ENCODE data around the gene NTM. TPM values are rescaled to one million over a fixed set of nuclear protein-coding genes. Genes with fewer than 3 reads are reported as not detected.

Gene NTM
- total RNA-seq, 1 experiment from 2014 or later = 16.4 TPM

DNA sequence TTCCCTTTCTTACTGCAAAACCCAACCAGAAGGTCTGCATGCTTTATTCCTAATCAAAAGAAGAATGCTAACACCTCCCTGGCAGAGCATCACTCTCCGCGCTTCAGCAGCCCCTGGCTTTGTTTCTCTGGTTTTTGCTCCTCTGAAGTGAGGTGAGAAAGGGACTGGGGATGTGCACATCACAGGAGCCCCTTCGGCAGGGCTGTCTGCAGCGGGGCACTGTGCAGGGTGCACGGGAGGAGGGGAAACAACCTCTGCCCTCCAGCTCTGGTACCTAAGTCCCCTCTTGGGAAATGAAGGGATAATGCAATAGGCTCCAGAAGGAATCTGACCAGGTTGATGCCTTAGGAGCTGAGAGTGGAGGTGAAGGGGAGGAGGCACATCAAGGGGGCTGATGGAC is 312.7 kb downstream of the NTM start:
- DNase-seq (ENCODE audit: low spot score) (no peak), ATAC-seq (no peak)
- POLR2A ChIA-PET = no interaction called here
- H3K27ac Mint-ChIP-seq = no peak overlapping the region
- TF ChIP-seq, protein P1, sequence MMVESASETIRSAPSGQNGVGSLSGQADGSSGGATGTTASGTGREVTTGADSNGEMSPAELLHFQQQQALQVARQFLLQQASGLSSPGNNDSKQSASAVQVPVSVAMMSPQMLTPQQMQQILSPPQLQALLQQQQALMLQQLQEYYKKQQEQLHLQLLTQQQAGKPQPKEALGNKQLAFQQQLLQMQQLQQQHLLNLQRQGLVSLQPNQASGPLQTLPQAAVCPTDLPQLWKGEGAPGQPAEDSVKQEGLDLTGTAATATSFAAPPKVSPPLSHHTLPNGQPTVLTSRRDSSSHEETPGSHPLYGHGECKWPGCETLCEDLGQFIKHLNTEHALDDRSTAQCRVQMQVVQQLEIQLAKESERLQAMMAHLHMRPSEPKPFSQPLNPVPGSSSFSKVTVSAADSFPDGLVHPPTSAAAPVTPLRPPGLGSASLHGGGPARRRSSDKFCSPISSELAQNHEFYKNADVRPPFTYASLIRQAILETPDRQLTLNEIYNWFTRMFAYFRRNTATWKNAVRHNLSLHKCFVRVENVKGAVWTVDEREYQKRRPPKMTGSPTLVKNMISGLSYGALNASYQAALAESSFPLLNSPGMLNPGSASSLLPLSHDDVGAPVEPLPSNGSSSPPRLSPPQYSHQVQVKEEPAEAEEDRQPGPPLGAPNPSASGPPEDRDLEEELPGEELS (CRISPR knock-in tag; IDR thresholded peaks at IDR 0.05) = no peak
- TF ChIP-seq NFATC4 (CRISPR knock-in tag; IDR thresholded peaks at IDR 0.05) (no peak), TCF7 (CRISPR knock-in tag; IDR thresholded peaks at IDR 0.05; ENCODE audit: low read depth) (no peak), ZNF416 (CRISPR knock-in tag; IDR thresholded peaks at IDR 0.05) (no peak), ZNF121 (CRISPR knock-in tag; IDR thresholded peaks at IDR 0.05) (no peak), CREB1 (CRISPR knock-in tag; IDR thresholded peaks at IDR 0.05) (no peak), GTF2I (CRISPR knock-in tag; conservative IDR thresholded peaks at IDR 0.05) (no peak)
- TF ChIP-seq, protein P2, sequence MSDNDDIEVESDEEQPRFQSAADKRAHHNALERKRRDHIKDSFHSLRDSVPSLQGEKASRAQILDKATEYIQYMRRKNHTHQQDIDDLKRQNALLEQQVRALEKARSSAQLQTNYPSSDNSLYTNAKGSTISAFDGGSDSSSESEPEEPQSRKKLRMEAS (CRISPR knock-in tag; IDR thresholded peaks at IDR 0.05) = no peak
- TF ChIP-seq, protein P3, sequence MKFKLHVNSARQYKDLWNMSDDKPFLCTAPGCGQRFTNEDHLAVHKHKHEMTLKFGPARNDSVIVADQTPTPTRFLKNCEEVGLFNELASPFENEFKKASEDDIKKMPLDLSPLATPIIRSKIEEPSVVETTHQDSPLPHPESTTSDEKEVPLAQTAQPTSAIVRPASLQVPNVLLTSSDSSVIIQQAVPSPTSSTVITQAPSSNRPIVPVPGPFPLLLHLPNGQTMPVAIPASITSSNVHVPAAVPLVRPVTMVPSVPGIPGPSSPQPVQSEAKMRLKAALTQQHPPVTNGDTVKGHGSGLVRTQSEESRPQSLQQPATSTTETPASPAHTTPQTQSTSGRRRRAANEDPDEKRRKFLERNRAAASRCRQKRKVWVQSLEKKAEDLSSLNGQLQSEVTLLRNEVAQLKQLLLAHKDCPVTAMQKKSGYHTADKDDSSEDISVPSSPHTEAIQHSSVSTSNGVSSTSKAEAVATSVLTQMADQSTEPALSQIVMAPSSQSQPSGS (CRISPR knock-in tag; IDR thresholded peaks at IDR 0.05; ENCODE audit: borderline replicate concordance, low read depth) = no peak
- no peaks in the 10 kb centered on the region; the same call in 1 of the 2 replicates for H3K27me3 Mint-ChIP-seq (ENCODE audit: low read depth)
- no peak overlapping the region for H3K4me3 Mint-ChIP-seq
- H3K4me1 Mint-ChIP-seq = peaks cover 12% of the 10 kb centered on the region
- no peaks in the 10 kb centered on the region for H3K36me3 Mint-ChIP-seq
- H3K9me3 Mint-ChIP-seq = no peaks in the 10 kb centered on the region
- CTCF ChIA-PET = interaction anchor here (0.8 to 4.2 kb wide), 6 partner anchors 8 to 444 kb away, joined by 3 to 33 read pairs (median 4); no protein-coding TSS in a partner anchor

DNA sequence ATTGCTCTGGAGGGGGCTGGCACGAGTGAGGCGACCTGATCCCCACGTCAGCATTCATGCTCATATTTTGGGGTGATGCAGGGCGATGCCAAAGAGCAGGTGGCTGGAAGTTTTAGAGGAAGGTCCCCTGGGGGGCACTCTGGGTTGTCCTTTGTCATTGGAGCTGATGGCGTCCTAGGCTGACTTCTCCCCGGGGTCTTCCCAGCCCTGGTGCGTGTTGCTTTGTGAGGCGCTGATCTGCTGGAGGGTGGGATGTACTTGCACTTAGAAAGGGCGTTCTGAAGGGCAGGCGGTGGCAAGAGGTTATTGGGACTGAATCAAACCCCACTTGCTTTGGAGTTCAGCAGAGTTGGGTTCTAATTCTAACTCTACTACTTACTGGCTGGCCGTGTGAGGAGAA is 313.3 kb downstream of the NTM start:
- TF ChIP-seq TEAD4 (CRISPR knock-in tag; IDR thresholded peaks at IDR 0.05) = no peak

DNA sequence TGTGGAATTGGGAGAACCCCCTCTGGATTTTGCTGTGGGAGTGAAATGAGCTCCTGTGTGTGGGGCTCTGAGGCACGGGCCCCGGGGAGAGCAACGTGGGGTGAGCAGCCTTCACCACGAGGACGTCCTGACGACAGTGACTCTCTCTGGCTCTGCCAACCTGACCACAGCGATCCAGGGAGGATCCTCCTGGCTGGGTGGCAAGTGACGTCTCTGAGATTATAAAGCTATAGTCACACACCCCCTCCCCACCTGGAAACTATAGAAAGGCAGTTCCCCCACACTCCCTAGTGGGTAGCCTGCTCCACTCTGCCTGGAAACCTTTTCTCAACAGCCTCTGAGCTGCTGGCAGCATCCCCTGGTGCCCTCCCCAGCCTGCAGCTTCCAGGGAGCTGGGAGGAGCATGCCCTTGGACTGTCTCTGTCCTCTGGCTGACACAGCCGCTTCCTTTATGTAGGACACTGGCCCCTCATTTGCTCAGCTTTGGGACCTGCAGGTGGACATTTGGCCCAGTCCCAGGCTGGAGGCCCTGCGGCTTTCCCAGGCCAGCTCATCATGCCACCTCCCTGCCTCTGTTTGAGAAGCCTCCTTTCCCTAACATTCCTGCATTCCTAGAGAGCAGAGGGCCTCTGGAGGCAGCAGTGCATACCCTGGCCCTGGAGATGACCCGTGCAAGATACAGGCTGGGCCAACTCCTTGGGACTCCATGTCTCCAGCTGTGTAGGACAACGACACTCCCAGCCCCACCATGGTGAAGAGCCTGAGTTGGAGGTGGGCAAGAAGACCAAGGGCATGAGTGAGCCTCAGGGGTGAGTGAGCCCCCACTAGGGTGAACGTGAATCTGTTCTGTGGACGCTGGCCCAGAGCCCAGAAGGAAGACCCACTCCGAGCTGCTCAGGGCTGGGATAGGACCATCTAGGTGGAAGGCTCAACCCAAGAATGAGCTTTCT is 314.0 kb downstream of the NTM start:
- ChIA-PET POLR2A (interaction anchor here (0.7 kb wide), 1 partner anchor 1095 kb away, joined by 3 read pairs; no protein-coding TSS in a partner anchor), CTCF (interaction anchor here (1.0 to 4.2 kb wide), 4 partner anchors 10 to 104 kb away, joined by 4 to 33 read pairs (median 16); no protein-coding TSS in a partner anchor)
- DNase-seq (ENCODE audit: low spot score) (no peak), ATAC-seq (no peak)
- peaks cover 8% of the 10 kb centered on the region for H3K27me3 Mint-ChIP-seq (ENCODE audit: low read depth)
- no peaks in the 10 kb centered on the region for H3K9me3 Mint-ChIP-seq
- H3K4me3 Mint-ChIP-seq = no peak overlapping the region
- H3K36me3 Mint-ChIP-seq = no peaks in the 10 kb centered on the region
- TF ChIP-seq TCF7 (CRISPR knock-in tag; IDR thresholded peaks at IDR 0.05; ENCODE audit: low read depth) (no peak), SMAD4 (CRISPR knock-in tag; IDR thresholded peaks at IDR 0.05) (no peak), NR2C2 (CRISPR knock-in tag; IDR thresholded peaks at IDR 0.05) (no peak)
- no peak overlapping the region for H3K27ac Mint-ChIP-seq
- H3K4me1 Mint-ChIP-seq = 0 out of 2 replicates have a peak, but pooled peaks cover 6% of the 10 kb centered on the region

More for the DNA sequence above, 313.3 kb downstream of the NTM start:
- POLR2A ChIA-PET = no interaction called here
- Mint-ChIP-seq H3K27ac (no peak overlapping the region), H3K36me3 (no peaks in the 10 kb centered on the region), H3K4me3 (no peak overlapping the region), H3K4me1 (peaks cover 7% of the 10 kb centered on the region), H3K27me3 (ENCODE audit: low read depth) (peaks cover 4% of the 10 kb centered on the region), H3K9me3 (no peaks in the 10 kb centered on the region)
- DNase-seq (ENCODE audit: low spot score) = no peak
- CTCF ChIA-PET = interaction anchor here (1.0 to 4.2 kb wide), 4 partner anchors 9 to 104 kb away, joined by 4 to 33 read pairs (median 12); no protein-coding TSS in a partner anchor
- ATAC-seq = no peak

DNA sequence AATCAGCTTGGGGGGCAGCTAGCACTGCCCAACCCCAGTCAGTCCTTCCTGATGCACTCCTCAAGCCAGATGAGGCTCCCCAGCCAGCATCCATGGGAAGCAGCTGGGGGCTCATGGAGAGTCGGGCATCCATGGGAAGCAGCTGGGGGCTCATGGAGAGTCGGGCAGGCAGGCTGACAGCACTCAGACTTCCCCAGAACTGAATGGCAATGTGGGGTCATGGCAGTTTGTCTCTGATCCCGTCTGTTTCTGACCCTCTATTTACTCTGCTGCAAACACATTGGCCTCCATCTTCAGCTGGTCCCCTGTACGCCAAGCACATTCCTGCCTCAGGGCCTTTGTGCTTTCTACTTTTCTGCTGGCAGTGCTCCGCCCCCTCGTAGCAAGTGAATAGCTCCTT is 314.8 kb downstream of the NTM start:
- POLR2A ChIA-PET = interaction anchor here (0.7 kb wide), 1 partner anchor 1094 kb away, joined by 3 read pairs; no protein-coding TSS in a partner anchor
- CTCF ChIA-PET = interaction anchor here (0.8 to 4.2 kb wide), 4 partner anchors 9 to 105 kb away, joined by 3 to 33 read pairs (median 16); no protein-coding TSS in a partner anchor
- Mint-ChIP-seq H3K4me1 (0 out of 2 replicates have a peak, but pooled peaks cover 6% of the 10 kb centered on the region), H3K27ac (no peak overlapping the region), H3K9me3 (no peaks in the 10 kb centered on the region), H3K4me3 (no peak overlapping the region), H3K27me3 (ENCODE audit: low read depth) (peaks cover 8% of the 10 kb centered on the region), H3K36me3 (no peaks in the 10 kb centered on the region)
- ATAC-seq = no peak
- DNase-seq (ENCODE audit: low spot score) = no peak
- TF ChIP-seq, protein P4, sequence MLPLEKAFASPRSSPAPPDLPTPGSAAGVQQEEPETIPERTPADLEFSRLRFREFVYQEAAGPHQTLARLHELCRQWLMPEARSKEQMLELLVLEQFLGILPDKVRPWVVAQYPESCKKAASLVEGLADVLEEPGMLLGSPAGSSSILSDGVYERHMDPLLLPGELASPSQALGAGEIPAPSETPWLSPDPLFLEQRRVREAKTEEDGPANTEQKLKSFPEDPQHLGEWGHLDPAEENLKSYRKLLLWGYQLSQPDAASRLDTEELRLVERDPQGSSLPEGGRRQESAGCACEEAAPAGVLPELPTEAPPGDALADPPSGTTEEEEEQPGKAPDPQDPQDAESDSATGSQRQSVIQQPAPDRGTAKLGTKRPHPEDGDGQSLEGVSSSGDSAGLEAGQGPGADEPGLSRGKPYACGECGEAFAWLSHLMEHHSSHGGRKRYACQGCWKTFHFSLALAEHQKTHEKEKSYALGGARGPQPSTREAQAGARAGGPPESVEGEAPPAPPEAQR (CRISPR knock-in tag; IDR thresholded peaks at IDR 0.05) = no peak
- TF ChIP-seq ZNF317 (CRISPR knock-in tag; IDR thresholded peaks at IDR 0.05; ENCODE audit: borderline replicate concordance, low read depth) (no peak), ZNF416 (CRISPR knock-in tag; IDR thresholded peaks at IDR 0.05) (no peak), ETV6 (CRISPR knock-in tag; IDR thresholded peaks at IDR 0.05) (no peak), NR3C1 (CRISPR knock-in tag; conservative IDR thresholded peaks at IDR 0.05; ENCODE audit: low read depth) (no peak)
- TF ChIP-seq, protein P2 (CRISPR knock-in tag; IDR thresholded peaks at IDR 0.05) = no peak
- TF ChIP-seq, protein P5, sequence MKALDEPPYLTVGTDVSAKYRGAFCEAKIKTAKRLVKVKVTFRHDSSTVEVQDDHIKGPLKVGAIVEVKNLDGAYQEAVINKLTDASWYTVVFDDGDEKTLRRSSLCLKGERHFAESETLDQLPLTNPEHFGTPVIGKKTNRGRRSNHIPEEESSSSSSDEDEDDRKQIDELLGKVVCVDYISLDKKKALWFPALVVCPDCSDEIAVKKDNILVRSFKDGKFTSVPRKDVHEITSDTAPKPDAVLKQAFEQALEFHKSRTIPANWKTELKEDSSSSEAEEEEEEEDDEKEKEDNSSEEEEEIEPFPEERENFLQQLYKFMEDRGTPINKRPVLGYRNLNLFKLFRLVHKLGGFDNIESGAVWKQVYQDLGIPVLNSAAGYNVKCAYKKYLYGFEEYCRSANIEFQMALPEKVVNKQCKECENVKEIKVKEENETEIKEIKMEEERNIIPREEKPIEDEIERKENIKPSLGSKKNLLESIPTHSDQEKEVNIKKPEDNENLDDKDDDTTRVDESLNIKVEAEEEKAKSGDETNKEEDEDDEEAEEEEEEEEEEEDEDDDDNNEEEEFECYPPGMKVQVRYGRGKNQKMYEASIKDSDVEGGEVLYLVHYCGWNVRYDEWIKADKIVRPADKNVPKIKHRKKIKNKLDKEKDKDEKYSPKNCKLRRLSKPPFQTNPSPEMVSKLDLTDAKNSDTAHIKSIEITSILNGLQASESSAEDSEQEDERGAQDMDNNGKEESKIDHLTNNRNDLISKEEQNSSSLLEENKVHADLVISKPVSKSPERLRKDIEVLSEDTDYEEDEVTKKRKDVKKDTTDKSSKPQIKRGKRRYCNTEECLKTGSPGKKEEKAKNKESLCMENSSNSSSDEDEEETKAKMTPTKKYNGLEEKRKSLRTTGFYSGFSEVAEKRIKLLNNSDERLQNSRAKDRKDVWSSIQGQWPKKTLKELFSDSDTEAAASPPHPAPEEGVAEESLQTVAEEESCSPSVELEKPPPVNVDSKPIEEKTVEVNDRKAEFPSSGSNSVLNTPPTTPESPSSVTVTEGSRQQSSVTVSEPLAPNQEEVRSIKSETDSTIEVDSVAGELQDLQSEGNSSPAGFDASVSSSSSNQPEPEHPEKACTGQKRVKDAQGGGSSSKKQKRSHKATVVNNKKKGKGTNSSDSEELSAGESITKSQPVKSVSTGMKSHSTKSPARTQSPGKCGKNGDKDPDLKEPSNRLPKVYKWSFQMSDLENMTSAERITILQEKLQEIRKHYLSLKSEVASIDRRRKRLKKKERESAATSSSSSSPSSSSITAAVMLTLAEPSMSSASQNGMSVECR (CRISPR knock-in tag; IDR thresholded peaks at IDR 0.05; ENCODE audit: borderline replicate concordance) = no peak
